OCI-LY7 (cell line): Measurements from ENCODE around the gene RNF217.

Experiments used
- EZH2phosphoT487 ChIP-seq: fragments of 200-600 bp; sonication (generic); IDR thresholded peaks from 2 replicates; pipeline ENCODE4 v1.6.1; 2018; ENCODE audit warnings: low read depth, borderline replicate concordance, mild to moderate bottlenecking, mixed run types, antibody characterized with exemption, low read length, moderate library complexity, mixed read lengths
- TF ChIP-seq, protein P1 (sequence below): fragments of 200-600 bp; sonication (generic); conservative IDR thresholded peaks from 2 replicates; pipeline ENCODE4 v1.5.1; 2014; ENCODE audit warnings: mild to moderate bottlenecking, antibody characterized with exemption, low read length, moderate library complexity, mixed read lengths

GRCh38 chr6:124964764-124965105, 2.5 kb downstream of the RNF217 start:
- TF ChIP-seq, protein P1, sequence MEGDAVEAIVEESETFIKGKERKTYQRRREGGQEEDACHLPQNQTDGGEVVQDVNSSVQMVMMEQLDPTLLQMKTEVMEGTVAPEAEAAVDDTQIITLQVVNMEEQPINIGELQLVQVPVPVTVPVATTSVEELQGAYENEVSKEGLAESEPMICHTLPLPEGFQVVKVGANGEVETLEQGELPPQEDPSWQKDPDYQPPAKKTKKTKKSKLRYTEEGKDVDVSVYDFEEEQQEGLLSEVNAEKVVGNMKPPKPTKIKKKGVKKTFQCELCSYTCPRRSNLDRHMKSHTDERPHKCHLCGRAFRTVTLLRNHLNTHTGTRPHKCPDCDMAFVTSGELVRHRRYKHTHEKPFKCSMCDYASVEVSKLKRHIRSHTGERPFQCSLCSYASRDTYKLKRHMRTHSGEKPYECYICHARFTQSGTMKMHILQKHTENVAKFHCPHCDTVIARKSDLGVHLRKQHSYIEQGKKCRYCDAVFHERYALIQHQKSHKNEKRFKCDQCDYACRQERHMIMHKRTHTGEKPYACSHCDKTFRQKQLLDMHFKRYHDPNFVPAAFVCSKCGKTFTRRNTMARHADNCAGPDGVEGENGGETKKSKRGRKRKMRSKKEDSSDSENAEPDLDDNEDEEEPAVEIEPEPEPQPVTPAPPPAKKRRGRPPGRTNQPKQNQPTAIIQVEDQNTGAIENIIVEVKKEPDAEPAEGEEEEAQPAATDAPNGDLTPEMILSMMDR, result no peak
- TF ChIP-seq EZH2phosphoT487, result no peak
